KOPT-K1 (cell line): ENCODE measurements around the gene HOXB4.

Experiments
- H3K27ac ChIP-seq: fragments of 200-600 bp; sonication (generic); 2 replicates; pipeline ENCODE4 v1.5.1; 2016; ENCODE audit warnings: antibody characterized with exemption, mild to moderate bottlenecking, low read depth, low read length; ENCODE audit not compliant: poor library complexity, severe bottlenecking
- H3K36me3 ChIP-seq: fragments of 200-600 bp; sonication (generic); 2 replicates; pipeline ENCODE4 v1.5.1; 2017; ENCODE audit warnings: antibody characterized with exemption, mild to moderate bottlenecking, low read length, moderate library complexity; ENCODE audit not compliant: insufficient read depth
- H3K9me3 ChIP-seq: fragments of 200-600 bp; sonication (generic); 2 replicates; pipeline ENCODE4 v1.5.1; 2017; ENCODE audit warnings: antibody characterized with exemption, low read length, mild to moderate bottlenecking; ENCODE audit not compliant: insufficient read depth, poor library complexity, severe bottlenecking

The HOXB4 gene

GRCh38 chr17:48556576-48557401, 21.4 kb downstream of the HOXB4 start:
- Histone ChIP-seq H3K27ac (no peak overlapping the region), H3K9me3 (no peaks in the 10 kb centered on the region), H3K36me3 (peaks cover 4% of the 10 kb centered on the region; the same call in 1 of the 2 replicates)

- Histone ChIP-seq H3K27ac (no peak overlapping the region), H3K9me3 (no peaks in the 10 kb centered on the region), H3K36me3 (peaks cover 7% of the 10 kb centered on the region; the same call in 1 of the 2 replicates)
Observed at GRCh38 chr17:48556229-48556575, 21.9 kb downstream of the HOXB4 start.

GRCh38 chr17:48555258-48556228, 22.6 kb downstream of the HOXB4 start:
- no peak overlapping the region for H3K27ac ChIP-seq
- H3K9me3 ChIP-seq, result no peaks in the 10 kb centered on the region
- peaks cover 9% of the 10 kb centered on the region; the same call in 1 of the 2 replicates for H3K36me3 ChIP-seq

GRCh38 chr17:48554412-48555257, 23.5 kb downstream of the HOXB4 start:
- Histone ChIP-seq H3K36me3 (peaks cover 18% of the 10 kb centered on the region), H3K9me3 (no peaks in the 10 kb centered on the region), H3K27ac (no peak overlapping the region)

GRCh38 chr17:48553826-48554225, 24.3 kb downstream of the HOXB4 start:
- no peaks in the 10 kb centered on the region for H3K9me3 ChIP-seq
- no peak overlapping the region for H3K27ac ChIP-seq
- peaks cover 18% of the 10 kb centered on the region for H3K36me3 ChIP-seq

- H3K27ac ChIP-seq, result no peak overlapping the region
- H3K36me3 ChIP-seq, result peaks cover 18% of the 10 kb centered on the region
- no peaks in the 10 kb centered on the region for H3K9me3 ChIP-seq
Observed at GRCh38 chr17:48553190-48553547, 25.0 kb downstream of the HOXB4 start.

GRCh38 chr17:48552466-48553189, 25.5 kb downstream of the HOXB4 start:
- Histone ChIP-seq H3K9me3 (no peaks in the 10 kb centered on the region), H3K36me3 (peaks cover 18% of the 10 kb centered on the region), H3K27ac (no peak overlapping the region)

- H3K36me3 ChIP-seq, result peaks cover 18% of the 10 kb centered on the region
- no peaks in the 10 kb centered on the region for H3K9me3 ChIP-seq
- no peak overlapping the region for H3K27ac ChIP-seq
Observed at GRCh38 chr17:48551596-48552465, 26.3 kb downstream of the HOXB4 start.

GRCh38 chr17:48551214-48551555, 27.0 kb downstream of the HOXB4 start:
- H3K27ac ChIP-seq, result no peak overlapping the region
- H3K36me3 ChIP-seq, result peaks cover 18% of the 10 kb centered on the region
- no peaks in the 10 kb centered on the region for H3K9me3 ChIP-seq

GRCh38 chr17:48550502-48551213, 27.5 kb downstream of the HOXB4 start:
- Histone ChIP-seq H3K36me3 (peaks cover 18% of the 10 kb centered on the region), H3K9me3 (no peaks in the 10 kb centered on the region), H3K27ac (no peak overlapping the region)

GRCh38 chr17:48549914-48550501, 28.1 kb downstream of the HOXB4 start:
- H3K27ac ChIP-seq, result no peak overlapping the region
- H3K36me3 ChIP-seq, result peaks cover 18% of the 10 kb centered on the region
- no peaks in the 10 kb centered on the region for H3K9me3 ChIP-seq

GRCh38 chr17:48549281-48549630, 28.9 kb downstream of the HOXB4 start:
- Histone ChIP-seq H3K27ac (no peak overlapping the region), H3K36me3 (peaks cover 18% of the 10 kb centered on the region), H3K9me3 (no peaks in the 10 kb centered on the region)
